ENCODE data around the gene NR6A1. TPM values are rescaled to one million over a fixed set of nuclear protein-coding genes. Genes with fewer than 3 reads are reported as not detected.

Gene NR6A1
- total and polyA plus RNA-seq, 9 donors, result 0.29 to 1.7 (median 1.00) TPM

DNA sequence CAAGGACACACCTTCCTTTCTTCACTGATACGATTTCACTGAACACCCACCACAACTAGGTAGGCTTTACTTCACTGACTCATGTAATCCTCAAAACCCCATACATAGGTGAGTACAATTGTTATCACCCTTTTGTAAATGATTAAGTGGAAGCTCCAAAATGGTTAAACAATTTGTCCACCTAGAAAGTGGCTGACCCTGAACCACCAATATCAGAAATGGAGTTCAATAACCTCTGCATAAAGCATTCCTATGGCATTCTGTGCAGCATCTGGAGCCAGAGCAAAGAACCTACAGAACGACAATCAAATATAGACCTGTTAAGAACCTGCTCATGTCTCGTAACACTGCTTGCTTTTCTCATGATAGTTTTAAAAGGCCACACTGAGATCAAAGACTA lies 213.2 kb downstream of the NR6A1 start:
- H3K36me3 ChIP-seq, result no peaks in the 10 kb centered on the region
- H3K9me3 ChIP-seq, result no peaks in the 10 kb centered on the region
- H3K27ac ChIP-seq, result no peak overlapping the region
- H3K27me3 ChIP-seq, result no peaks in the 10 kb centered on the region
- WGBS, 3 donors, result 89 to 96% (median 94%) methylated on average over 3 of the region's 3 CpGs
- intact Hi-C loops (cut with DNase I), result no loop called here
- H3K4me1 ChIP-seq (ENCODE audit: insufficient read depth), result no peaks in the 10 kb centered on the region
- TF ChIP-seq POLR2A (IDR thresholded peaks at IDR 0.05), result no peak
- TF ChIP-seq EP300 (IDR thresholded peaks at IDR 0.05), result no peak
- no peak for TF ChIP-seq CTCF (IDR thresholded peaks at IDR 0.05)
- no peak for DNase-seq
- H3K4me3 ChIP-seq, result no peak overlapping the region

- H3K4me3 ChIP-seq, result no peak overlapping the region
- TF ChIP-seq CTCF (IDR thresholded peaks at IDR 0.05) (no peak), POLR2A (IDR thresholded peaks at IDR 0.05) (no peak)
- intact Hi-C loops (cut with DNase I), result no loop called here
- H3K4me1 ChIP-seq (ENCODE audit: insufficient read depth), result no peaks in the 10 kb centered on the region
- no peaks in the 10 kb centered on the region for H3K36me3 ChIP-seq
- H3K9me3 ChIP-seq, result no peaks in the 10 kb centered on the region
- WGBS, 3 donors, result 89 to 91% (median 89%) methylated on average over 3 of the region's 3 CpGs
- H3K27me3 ChIP-seq, result no peaks in the 10 kb centered on the region
- DNase-seq, result no peak
- no peak overlapping the region for H3K27ac ChIP-seq
Measured at GRCh38 chr9:124555043-124555442, 216.1 kb downstream of the NR6A1 start.

DNA sequence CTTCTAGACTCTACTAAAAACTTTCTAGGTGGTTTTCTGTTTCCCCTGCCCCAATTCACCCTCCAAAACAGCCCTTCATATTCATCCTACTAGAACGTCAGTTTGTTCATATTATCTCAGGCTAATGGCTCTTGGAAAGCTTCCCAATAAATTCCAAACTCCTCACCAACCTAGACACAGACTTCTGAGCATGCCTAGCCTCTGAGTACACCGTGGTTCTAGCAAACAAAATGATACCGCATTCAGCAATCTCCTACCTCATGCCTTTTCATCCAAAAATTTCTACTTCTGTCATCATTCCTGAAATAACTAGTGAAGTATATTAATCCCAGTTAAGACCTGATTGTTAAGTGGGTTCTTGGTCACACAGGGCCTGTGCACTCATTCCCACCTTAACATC lies 217.4 kb downstream of the NR6A1 start:
- intact Hi-C loops (cut with DNase I), result no loop called here
- no peaks in the 10 kb centered on the region for H3K9me3 ChIP-seq
- no peak for DNase-seq
- H3K36me3 ChIP-seq, result no peaks in the 10 kb centered on the region
- H3K27me3 ChIP-seq, result no peaks in the 10 kb centered on the region
- TF ChIP-seq CTCF (IDR thresholded peaks at IDR 0.05) (no peak), POLR2A (IDR thresholded peaks at IDR 0.05) (no peak), EP300 (IDR thresholded peaks at IDR 0.05) (no peak)
- 16 to 35% (median 24%) methylated on average over 3 of the region's 3 CpGs for WGBS, 3 donors
- no peak overlapping the region for H3K4me3 ChIP-seq
- no peak overlapping the region for H3K27ac ChIP-seq
- H3K4me1 ChIP-seq (ENCODE audit: insufficient read depth), result no peaks in the 10 kb centered on the region

GRCh38 chr9:124552273-124552605 lies 218.9 kb downstream of the NR6A1 start:
- Histone ChIP-seq H3K9me3 (no peaks in the 10 kb centered on the region), H3K27ac (no peak overlapping the region), H3K27me3 (no peaks in the 10 kb centered on the region), H3K4me1 (ENCODE audit: insufficient read depth) (no peaks in the 10 kb centered on the region), H3K4me3 (no peak overlapping the region), H3K36me3 (no peaks in the 10 kb centered on the region)
- no peak for DNase-seq
- WGBS, 3 donors, result 81 to 85% (median 84%) methylated on average over 2 of the region's 2 CpGs
- no peak for TF ChIP-seq EP300 (IDR thresholded peaks at IDR 0.05)
- TF ChIP-seq POLR2A (IDR thresholded peaks at IDR 0.05), result no peak
- no peak for TF ChIP-seq CTCF (IDR thresholded peaks at IDR 0.05)
- intact Hi-C loops (cut with DNase I), result no loop called here

All from ovary (tissue), 9 donors.